ENCODE results near the gene MOCS1. TPM values are rescaled to one million over a fixed set of nuclear protein-coding genes. Genes with fewer than 3 reads are reported as not detected.
A peak's percentile ranks its signal among the peaks of the same experiment; 100 is the strongest.

MOCS1 gene
- total RNA-seq, 2 donors from 2014 or later: 18.7 to 28.0 TPM

GRCh38 chr6:39964094-39964493 lies 29.8 kb upstream of the MOCS1 start:
- Histone ChIP-seq H3K4me1 (peaks cover 0 to 4% of the 10 kb centered on the region in 2 donors), H3K4me3 (no peak overlapping the region), H3K9me3 (peaks cover 0 to 4% of the 10 kb centered on the region in 2 donors), H3K27ac (no peak overlapping the region), H3K36me3 (no peaks in the 10 kb centered on the region), H3K27me3 (no peaks in the 10 kb centered on the region)
- no peak for DNase-seq (ENCODE audit: low spot score)
- no peak for TF ChIP-seq CTCF (IDR thresholded peaks at IDR 0.05)

- no peak for DNase-seq (ENCODE audit: low spot score)
- Histone ChIP-seq H3K27me3 (no peaks in the 10 kb centered on the region), H3K9me3 (peaks cover 0 to 4% of the 10 kb centered on the region in 2 donors), H3K4me3 (no peak overlapping the region), H3K36me3 (no peaks in the 10 kb centered on the region), H3K27ac (no peak overlapping the region), H3K4me1 (peaks cover 0 to 4% of the 10 kb centered on the region in 2 donors)
- TF ChIP-seq CTCF (IDR thresholded peaks at IDR 0.05): no peak
These were observed 28.6 kb upstream of the MOCS1 start for GRCh38 chr6:39962831-39963230.

GRCh38 chr6:39961178-39961577 lies 26.9 kb upstream of the MOCS1 start:
- H3K9me3 ChIP-seq: peaks cover 0 to 4% of the 10 kb centered on the region in 2 donors
- no peak for TF ChIP-seq CTCF (IDR thresholded peaks at IDR 0.05)
- H3K27me3 ChIP-seq: no peaks in the 10 kb centered on the region
- no peaks in the 10 kb centered on the region for H3K36me3 ChIP-seq
- H3K4me3 ChIP-seq: no peak overlapping the region
- peak overlapping the region in 1 of 2 donors; percentile 38 for H3K27ac ChIP-seq
- H3K4me1 ChIP-seq: peaks cover 0 to 4% of the 10 kb centered on the region in 2 donors
- DNase-seq (ENCODE audit: low spot score): no peak

- DNase-seq (ENCODE audit: low spot score): no peak
- peaks cover 0 to 4% of the 10 kb centered on the region in 2 donors for H3K4me1 ChIP-seq
- TF ChIP-seq CTCF (IDR thresholded peaks at IDR 0.05): no peak
- peaks cover 0 to 4% of the 10 kb centered on the region in 2 donors for H3K9me3 ChIP-seq
- no peak overlapping the region for H3K4me3 ChIP-seq
- H3K36me3 ChIP-seq: no peaks in the 10 kb centered on the region
- H3K27me3 ChIP-seq: no peaks in the 10 kb centered on the region
- H3K27ac ChIP-seq: no peak overlapping the region
These were observed 24.7 kb upstream of the MOCS1 start for GRCh38 chr6:39958947-39959346.

- H3K4me1 ChIP-seq: peaks cover 0 to 7% of the 10 kb centered on the region in 2 donors
- H3K9me3 ChIP-seq: peaks cover 0 to 4% of the 10 kb centered on the region in 2 donors
- TF ChIP-seq CTCF (IDR thresholded peaks at IDR 0.05): no peak
- DNase-seq (ENCODE audit: low spot score): no peak
- H3K4me3 ChIP-seq: no peak overlapping the region
- no peaks in the 10 kb centered on the region for H3K36me3 ChIP-seq
- H3K27me3 ChIP-seq: no peaks in the 10 kb centered on the region
- H3K27ac ChIP-seq: no peak overlapping the region
These were observed 22.7 kb upstream of the MOCS1 start for GRCh38 chr6:39956936-39957335.

GRCh38 chr6:39953076-39953618 lies 18.9 kb upstream of the MOCS1 start:
- Histone ChIP-seq H3K27me3 (no peaks in the 10 kb centered on the region), H3K4me1 (peaks cover 0 to 15% of the 10 kb centered on the region in 2 donors), H3K27ac (no peak overlapping the region), H3K36me3 (no peaks in the 10 kb centered on the region), H3K4me3 (no peak overlapping the region), H3K9me3 (no peaks in the 10 kb centered on the region)
- DNase-seq (ENCODE audit: low spot score): no peak
- TF ChIP-seq CTCF (IDR thresholded peaks at IDR 0.05): no peak
